ENCODE measurements around the gene TUNAR.
"Not testable (repeated sequence)": the region's sequence is repeated elsewhere in the genome, so short reads cannot be mapped to it uniquely, and the experiment has no call there.

TUNAR gene

DNA sequence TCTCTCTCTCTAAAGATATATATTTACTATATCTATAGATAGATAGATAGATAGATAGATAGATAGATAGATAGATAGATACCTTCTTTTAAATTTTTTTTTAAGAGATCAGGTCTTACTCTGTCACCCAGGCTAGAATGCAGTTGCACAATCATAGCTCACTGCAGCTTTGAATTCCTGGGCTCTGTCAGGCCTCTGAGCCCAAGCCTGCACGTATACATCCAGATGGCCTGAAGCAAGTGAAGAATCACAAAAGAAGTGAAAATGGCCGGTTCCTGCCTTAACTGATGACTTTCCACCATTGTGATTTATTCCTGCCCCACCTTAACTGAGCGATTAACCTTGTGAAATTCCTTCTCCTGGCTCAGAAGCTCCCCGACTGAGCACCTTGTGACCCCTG is 91.4 kb downstream of the TUNAR start:
- ATAC-seq: not testable (repeated sequence)
